ENCODE data around the gene WWC2. TPM values are rescaled to one million over a fixed set of nuclear protein-coding genes. Genes with fewer than 3 reads are reported as not detected.

Gene WWC2
- 1 to 10 TPM; 4.4 to 4.6 TPM for total RNA-seq

DNA sequence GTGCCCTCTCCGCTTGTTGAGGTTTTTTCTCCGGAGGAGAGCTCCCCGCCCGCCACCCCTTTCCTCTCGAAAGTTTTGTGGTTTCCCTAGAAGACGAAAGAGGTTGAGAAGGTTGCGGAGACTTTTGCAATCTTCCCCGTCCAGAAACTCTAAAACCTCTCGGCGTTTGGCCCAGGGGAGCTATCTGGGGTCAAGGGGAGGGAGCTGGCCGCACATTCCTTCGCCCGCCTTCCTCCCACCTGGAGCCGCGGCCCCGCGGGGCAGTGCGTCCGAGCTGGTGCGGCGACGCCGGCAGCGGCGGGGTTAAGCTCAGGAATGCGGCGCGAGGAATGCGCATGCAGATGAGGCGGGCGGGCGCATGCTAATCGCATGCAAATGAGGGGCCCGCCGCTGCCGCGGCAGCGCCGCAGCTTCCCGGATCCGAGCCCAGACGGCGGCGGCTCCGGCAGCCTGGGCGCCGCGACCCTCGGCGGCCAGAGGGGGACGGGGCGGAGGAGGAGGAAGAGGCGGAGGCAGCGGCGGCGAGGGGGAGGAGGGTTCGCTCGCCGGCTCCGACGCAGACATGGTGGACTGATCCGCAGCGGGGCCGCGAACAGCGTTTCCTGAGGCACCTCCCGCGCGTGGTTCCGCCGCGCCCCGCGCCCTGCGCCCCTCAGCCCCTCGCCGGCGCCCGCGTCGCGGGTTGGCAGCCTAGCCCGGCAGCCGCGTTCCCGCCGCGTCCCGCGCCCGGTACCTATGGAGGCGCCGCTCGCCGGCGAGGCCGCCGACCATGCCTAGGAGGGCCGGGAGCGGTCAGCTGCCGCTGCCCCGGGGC lies at the start of gene WWC2:
TSS of gene WWC2 (plus strand) at position 535 of the 814 bp plus-strand sequence. CDS start at position 770, 235 bp downstream.
- peaks cover 2% of the 10 kb centered on the region for H3K4me1 Mint-ChIP-seq
- H3K36me3 Mint-ChIP-seq: no peaks in the 10 kb centered on the region
- peaks cover 49% of the 10 kb centered on the region for H3K27me3 Mint-ChIP-seq
- H3K4me3 Mint-ChIP-seq: peak within 1 kb of the TSS; percentile 64
- peak; percentile 66 for DNase-seq
- no peak within 1 kb of the TSS for H3K27ac Mint-ChIP-seq
- no peaks in the 10 kb centered on the region for H3K9me3 Mint-ChIP-seq

DNA sequence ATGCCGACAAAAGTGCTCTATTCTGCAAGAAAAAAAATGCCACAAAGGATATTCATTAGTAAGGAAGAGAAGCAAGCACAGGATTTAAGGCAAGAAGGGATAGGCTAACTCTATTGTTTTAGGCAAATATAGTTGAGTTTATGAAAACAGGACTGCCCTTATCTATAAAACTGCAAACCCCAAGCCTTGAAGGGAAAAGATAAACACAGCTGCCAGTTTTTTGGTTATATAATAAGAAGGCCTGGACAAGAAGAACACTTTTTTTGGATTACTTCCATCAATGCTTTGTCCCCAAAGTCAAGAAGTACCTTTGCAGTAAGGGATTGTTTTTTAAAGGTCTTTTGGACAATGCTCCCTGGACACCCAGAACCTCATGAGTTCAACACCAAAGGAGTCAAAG lies 45.4 kb upstream of the WWC2 start:
- no peak overlapping the region for H3K4me3 Mint-ChIP-seq
- H3K4me1 Mint-ChIP-seq: no peaks in the 10 kb centered on the region
- H3K27me3 Mint-ChIP-seq: peaks cover 21% of the 10 kb centered on the region

DNA sequence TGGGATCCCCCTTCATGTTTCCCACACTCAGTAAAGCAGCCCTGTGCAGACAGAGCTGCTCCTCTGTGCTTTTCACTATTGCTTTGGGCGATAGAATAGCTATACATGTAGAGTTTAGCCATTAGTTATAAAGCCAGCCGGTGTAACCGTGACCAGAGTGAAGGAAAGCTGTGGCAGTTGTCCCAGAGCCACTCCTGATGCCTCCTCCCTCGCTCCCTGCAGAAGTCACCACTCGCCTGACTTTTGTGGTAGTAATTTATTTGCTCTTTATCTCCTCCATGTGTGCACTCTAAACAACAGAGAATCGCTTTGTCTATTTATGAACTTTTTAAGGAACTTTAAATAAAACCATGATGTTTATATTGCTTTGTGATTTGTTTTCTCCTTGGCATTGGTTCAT lies 41.8 kb upstream of the WWC2 start:
- Mint-ChIP-seq H3K4me1 (no peaks in the 10 kb centered on the region), H3K4me3 (no peak overlapping the region), H3K36me3 (no peaks in the 10 kb centered on the region), H3K27me3 (peaks cover 32% of the 10 kb centered on the region), H3K9me3 (no peaks in the 10 kb centered on the region), H3K27ac (no peak overlapping the region)
- DNase-seq: no peak

More for the DNA sequence above, 45.4 kb upstream of the WWC2 start:
- no peak overlapping the region for H3K27ac Mint-ChIP-seq
- H3K9me3 Mint-ChIP-seq: no peaks in the 10 kb centered on the region
- H3K36me3 Mint-ChIP-seq: no peaks in the 10 kb centered on the region
- DNase-seq: no peak

DNA sequence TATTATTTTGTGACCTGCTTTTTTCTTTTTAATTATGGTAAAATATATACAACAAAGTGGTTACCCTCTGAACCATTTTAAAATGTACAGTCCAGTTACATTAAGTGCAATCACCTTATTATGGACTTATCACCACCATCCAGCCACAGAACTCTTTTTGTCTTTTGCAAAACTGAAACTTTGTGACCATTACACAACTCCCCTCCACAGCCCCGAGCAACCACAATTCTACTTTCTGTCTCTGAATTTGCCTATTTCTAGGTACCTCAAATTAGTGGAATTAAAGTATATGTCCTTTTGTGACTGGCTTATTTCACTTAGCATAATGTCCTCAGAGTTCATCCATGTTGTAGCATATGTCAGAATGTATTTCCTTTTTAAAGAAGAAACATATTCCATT lies 39.3 kb upstream of the WWC2 start:
- no peak overlapping the region for H3K27ac Mint-ChIP-seq
- no peak overlapping the region for H3K4me3 Mint-ChIP-seq
- no peaks in the 10 kb centered on the region for H3K4me1 Mint-ChIP-seq
- H3K9me3 Mint-ChIP-seq: peaks cover 2% of the 10 kb centered on the region
- peaks cover 46% of the 10 kb centered on the region for H3K27me3 Mint-ChIP-seq
- H3K36me3 Mint-ChIP-seq: no peaks in the 10 kb centered on the region
- no peak for DNase-seq

DNA sequence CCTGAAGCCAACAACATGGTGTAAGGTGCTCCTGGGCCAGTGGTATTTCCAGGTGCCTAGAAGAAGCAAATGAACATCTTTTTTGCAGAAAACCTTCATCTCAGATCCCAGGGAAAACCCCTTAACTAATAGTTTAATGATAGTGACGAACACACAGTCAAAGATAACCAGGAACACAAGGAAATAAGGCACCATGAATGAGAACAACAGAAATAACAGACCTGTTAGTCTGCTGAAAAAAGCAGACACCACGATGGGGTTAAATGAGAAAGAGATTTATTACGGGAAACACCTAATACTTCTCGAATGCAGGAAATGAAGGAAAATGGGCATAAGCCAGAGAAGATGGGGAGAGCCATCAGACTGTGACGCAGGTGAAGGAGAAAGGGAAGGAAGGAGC lies 30.6 kb upstream of the WWC2 start:
- Mint-ChIP-seq H3K27me3 (peaks cover 16% of the 10 kb centered on the region), H3K9me3 (peaks cover 3% of the 10 kb centered on the region), H3K4me3 (no peak overlapping the region), H3K4me1 (no peaks in the 10 kb centered on the region), H3K36me3 (no peaks in the 10 kb centered on the region), H3K27ac (no peak overlapping the region)
- DNase-seq: no peak

DNA sequence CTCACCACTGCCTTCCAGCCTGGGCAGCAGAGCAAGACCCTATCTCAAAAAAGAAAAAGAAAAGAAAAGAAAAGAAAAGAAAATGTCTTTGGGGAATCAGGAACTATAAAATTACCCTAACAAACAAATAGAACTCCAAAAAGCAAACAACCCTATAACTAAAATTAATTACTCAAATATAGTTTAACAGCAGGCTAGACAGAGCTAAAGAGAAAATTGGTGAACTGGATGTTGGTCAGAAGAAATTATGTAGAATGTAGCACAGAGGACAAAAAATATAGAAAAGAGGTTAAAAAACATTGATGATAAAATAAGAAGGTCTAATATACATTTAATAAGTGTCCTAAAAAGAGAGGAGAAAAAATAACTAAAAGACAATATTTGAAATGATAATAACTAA lies 27.8 kb upstream of the WWC2 start:
- H3K27me3 Mint-ChIP-seq: peaks cover 11% of the 10 kb centered on the region
- no peak overlapping the region for H3K4me3 Mint-ChIP-seq
- H3K36me3 Mint-ChIP-seq: no peaks in the 10 kb centered on the region
- peaks cover 3% of the 10 kb centered on the region for H3K9me3 Mint-ChIP-seq
- H3K27ac Mint-ChIP-seq: no peak overlapping the region
- H3K4me1 Mint-ChIP-seq: no peaks in the 10 kb centered on the region
- DNase-seq: no peak

DNA sequence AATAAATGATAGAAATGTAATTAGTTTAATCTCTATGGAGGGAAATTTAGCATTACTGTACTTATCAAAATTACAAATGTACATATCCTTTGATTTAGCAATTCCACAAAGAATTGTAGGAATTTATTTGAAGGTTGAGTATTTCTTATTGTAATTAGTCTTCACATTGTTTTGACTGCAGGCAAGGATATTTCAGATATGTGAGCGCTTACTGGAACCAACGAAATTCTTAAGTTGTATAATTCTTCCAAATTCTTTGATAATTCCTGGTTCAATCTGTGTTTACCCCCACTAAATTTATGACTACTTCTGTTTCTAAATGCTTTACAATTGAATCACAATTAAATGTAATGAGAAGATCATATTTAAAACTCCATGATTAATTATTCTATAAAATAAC lies 26.9 kb upstream of the WWC2 start:
- Mint-ChIP-seq H3K27me3 (peaks cover 11% of the 10 kb centered on the region), H3K36me3 (no peaks in the 10 kb centered on the region), H3K27ac (no peak overlapping the region), H3K4me1 (no peaks in the 10 kb centered on the region), H3K4me3 (no peak overlapping the region), H3K9me3 (peaks cover 3% of the 10 kb centered on the region)
- no peak for DNase-seq

DNA sequence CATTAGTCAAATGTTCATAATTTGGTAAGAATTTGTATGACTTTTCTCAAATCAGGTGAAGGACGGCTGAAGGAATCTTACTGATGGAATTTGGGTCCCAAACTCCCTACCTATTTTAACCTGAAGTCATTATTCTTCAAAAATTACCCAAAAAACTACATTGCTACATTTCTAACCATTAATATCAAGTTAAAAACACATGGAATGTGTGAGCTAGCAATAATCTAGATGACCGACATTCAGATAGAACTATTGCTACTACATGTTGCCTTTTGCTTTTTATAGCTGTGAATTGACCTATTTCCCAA lies 25.3 kb upstream of the WWC2 start:
- Mint-ChIP-seq H3K36me3 (no peaks in the 10 kb centered on the region), H3K4me3 (no peak overlapping the region), H3K27me3 (peaks cover 6% of the 10 kb centered on the region), H3K9me3 (peaks cover 1% of the 10 kb centered on the region), H3K4me1 (no peaks in the 10 kb centered on the region), H3K27ac (no peak overlapping the region)
- DNase-seq: no peak

DNA sequence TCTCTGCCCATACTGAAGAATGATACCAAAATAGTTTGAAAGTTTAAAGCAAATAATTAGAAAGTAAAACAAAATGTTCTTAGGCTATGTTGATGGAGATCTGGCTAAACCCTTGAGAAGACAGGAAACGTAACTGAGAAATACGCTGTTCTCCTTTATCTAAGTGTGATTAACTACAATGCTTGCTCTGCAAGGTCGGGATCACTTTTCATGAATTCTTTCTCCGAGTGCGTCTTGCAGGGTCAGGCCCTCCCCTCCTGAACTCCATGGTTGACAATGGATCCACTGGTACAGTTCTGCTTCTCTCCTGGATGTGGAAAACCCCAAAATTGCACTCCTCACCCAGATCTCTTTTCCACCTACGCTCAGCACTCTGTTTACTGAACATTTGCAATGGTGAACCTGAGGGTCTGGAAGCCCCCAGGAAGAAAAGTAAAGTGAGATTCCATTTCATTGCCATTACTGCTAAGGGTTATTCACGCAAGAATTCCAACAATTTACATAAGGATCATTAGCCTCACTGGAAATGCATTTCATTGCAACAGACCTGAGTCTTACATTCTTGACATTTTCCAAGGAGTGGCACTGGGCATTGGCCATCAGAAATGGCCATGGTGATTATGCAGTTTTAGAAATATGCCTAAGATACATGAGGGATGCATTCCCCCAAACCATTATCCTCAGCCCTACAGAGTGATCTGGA lies 24.6 kb upstream of the WWC2 start:
- Mint-ChIP-seq H3K4me1 (no peaks in the 10 kb centered on the region), H3K36me3 (no peaks in the 10 kb centered on the region), H3K27ac (no peak overlapping the region), H3K9me3 (peaks cover 1% of the 10 kb centered on the region), H3K4me3 (no peak overlapping the region), H3K27me3 (peaks cover 6% of the 10 kb centered on the region)
- DNase-seq: no peak

DNA sequence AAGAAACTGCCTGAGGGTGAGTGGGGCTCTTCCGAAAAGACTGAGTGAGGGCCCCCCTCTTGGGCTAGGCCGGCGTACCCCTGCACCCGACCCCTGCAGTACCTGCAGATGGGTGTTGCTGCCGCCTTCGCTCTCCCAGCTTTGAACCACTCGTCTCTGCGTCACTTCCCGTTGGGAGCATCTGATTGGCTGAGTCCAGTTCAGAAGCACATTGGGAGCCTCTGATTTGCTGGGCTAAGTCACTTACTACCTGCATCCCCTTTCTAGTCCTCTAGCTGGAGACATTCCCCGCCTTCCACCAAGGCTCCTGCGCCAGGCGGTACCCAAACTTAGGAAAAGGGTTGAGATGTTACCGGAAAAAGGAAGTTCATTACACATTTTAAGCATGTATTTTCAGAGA lies 20.4 kb upstream of the WWC2 start:
- no peaks in the 10 kb centered on the region for H3K9me3 Mint-ChIP-seq
- H3K36me3 Mint-ChIP-seq: no peaks in the 10 kb centered on the region
- H3K27ac Mint-ChIP-seq: no peak overlapping the region
- no peak overlapping the region for H3K4me3 Mint-ChIP-seq
- DNase-seq: no peak
- no peaks in the 10 kb centered on the region for H3K4me1 Mint-ChIP-seq
- peaks cover 1% of the 10 kb centered on the region for H3K27me3 Mint-ChIP-seq

DNA sequence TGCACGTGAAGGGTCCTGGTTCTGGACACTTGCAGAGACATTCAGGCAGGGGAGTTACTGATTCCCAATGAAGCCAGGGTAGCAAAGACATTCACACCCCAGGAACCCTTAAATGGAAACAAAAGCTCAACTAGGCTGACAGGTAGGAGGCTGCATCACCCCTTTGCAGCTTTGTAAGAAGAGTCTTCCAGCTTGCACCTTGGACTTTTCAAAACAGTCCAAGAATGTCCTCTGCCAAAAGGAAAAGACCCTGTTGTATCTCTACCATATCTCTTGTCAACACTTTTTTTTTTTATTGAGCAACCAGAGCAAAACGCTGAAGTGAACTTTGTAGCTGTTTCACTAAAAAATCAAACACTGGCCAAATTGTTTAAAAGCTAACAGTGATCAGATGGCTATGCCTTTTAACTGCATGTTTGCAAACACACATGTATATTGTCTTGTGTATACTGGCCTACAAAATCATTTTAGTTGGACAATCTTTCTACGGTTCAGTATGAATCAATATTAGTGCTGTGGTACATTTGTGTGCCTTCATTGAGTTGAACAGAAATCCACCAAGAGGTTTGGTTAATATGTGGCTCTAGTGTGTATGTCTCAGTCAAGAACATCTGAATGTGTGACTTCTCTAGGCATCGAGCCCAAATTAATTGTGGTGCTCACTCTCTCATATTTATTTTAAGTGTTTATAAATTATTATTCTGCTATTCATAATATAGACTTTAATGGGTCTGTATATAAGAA lies 18.5 kb upstream of the WWC2 start:
- Mint-ChIP-seq H3K4me1 (no peaks in the 10 kb centered on the region), H3K36me3 (no peaks in the 10 kb centered on the region), H3K27me3 (no peaks in the 10 kb centered on the region), H3K4me3 (no peak overlapping the region), H3K9me3 (no peaks in the 10 kb centered on the region), H3K27ac (no peak overlapping the region)
- DNase-seq: no peak

DNA sequence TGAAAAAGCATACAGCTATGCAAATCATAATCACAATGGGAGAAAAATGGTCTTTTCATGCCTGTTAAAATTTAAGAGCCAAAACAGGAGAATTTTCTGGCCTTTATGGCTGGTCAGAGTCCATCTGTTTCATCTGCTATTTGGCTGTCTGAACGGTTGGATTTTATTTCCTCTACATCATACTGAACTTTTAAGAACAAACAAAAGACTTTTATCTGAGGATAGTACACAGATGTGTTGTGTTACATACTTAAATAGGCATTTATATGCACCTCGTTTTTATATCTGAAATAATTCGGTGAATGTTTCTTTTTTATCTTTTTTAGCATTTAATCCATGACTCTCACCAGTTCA lies 18.0 kb upstream of the WWC2 start:
- H3K36me3 Mint-ChIP-seq: no peaks in the 10 kb centered on the region
- no peaks in the 10 kb centered on the region for H3K4me1 Mint-ChIP-seq
- H3K4me3 Mint-ChIP-seq: no peak overlapping the region
- no peaks in the 10 kb centered on the region for H3K9me3 Mint-ChIP-seq
- DNase-seq: no peak
- no peaks in the 10 kb centered on the region for H3K27me3 Mint-ChIP-seq
- no peak overlapping the region for H3K27ac Mint-ChIP-seq

DNA sequence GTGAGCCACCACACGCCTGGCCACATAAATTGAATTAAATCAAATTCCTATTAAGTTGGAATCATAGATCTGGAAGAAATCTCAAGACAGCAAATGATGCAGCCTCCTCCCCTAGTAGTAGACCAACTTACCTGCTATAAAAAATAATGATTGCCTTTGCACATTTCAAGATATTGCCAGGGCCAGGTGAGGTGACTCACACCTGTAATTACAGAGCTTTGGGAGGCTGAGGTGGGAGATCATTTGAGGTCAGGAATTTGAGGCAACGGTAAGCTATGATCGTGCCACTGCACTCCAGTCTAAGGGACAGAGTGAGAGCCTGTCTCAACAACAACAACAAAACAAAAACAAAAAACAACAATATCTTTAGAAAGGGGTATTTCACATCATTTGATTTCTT lies 17.0 kb upstream of the WWC2 start:
- no peak for DNase-seq
- Mint-ChIP-seq H3K36me3 (no peaks in the 10 kb centered on the region), H3K27me3 (no peaks in the 10 kb centered on the region), H3K4me1 (no peaks in the 10 kb centered on the region), H3K4me3 (no peak overlapping the region), H3K9me3 (no peaks in the 10 kb centered on the region), H3K27ac (no peak overlapping the region)

DNA sequence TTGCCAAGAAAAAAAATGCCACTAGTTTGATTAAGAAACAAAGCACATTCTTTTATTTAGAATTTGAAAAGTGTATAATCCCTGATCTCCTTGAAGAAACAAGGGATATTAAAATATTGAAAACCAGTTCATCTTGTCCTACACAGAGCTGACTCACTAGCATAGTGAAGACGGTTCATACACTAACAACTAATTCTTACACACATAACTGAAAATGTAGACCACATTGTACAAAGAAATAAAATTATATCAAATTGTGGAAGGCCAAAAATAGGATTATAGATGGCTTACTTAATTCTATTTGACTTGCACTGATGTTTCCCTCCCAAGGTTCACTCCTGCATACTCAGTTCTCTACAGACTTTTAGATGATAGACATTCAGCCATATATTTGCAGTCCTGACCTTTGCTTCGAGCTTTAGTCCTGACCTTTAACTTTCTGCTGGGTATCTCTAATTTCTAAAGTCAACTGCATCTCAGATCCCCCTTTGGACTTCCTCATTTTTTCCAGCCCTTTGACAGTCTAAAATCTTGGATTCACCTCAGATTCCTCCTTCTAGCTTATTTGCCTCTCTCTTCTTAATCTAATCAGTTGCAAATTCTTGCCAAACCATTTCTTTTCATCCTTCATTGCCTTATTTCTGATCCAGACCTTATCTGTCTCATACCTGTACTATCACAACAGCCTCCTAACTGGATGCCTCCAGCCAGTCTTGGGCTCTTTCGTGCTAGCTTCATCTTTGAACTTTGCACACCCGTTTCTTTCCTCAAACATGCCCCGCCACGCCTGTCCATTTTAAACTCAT lies 4.5 kb upstream of the WWC2 start:
- no peak overlapping the region for H3K4me3 Mint-ChIP-seq
- no peaks in the 10 kb centered on the region for H3K36me3 Mint-ChIP-seq
- no peaks in the 10 kb centered on the region for H3K4me1 Mint-ChIP-seq
- peaks cover 25% of the 10 kb centered on the region for H3K27me3 Mint-ChIP-seq
- H3K27ac Mint-ChIP-seq: no peak overlapping the region
- peaks cover 2% of the 10 kb centered on the region for H3K9me3 Mint-ChIP-seq
- no peak for DNase-seq

DNA sequence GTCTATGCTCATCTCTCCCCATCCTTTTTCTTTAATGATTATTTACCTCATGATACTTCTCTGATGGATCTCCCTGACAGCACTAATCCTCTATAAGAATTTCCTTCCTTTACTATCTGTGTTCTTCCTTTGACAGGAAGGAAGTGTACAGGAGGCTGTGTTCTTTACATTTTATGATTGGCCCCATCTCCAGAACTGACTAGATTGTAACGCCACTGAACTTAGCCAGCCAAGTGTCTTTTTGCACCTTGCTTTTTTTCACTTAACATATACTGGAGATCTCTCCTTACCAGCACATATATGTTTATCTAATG lies 3.9 kb upstream of the WWC2 start:
- H3K4me1 Mint-ChIP-seq: no peaks in the 10 kb centered on the region
- H3K9me3 Mint-ChIP-seq: no peaks in the 10 kb centered on the region
- peaks cover 25% of the 10 kb centered on the region for H3K27me3 Mint-ChIP-seq

More for the DNA sequence above, 3.9 kb upstream of the WWC2 start:
- Mint-ChIP-seq H3K27ac (no peak overlapping the region), H3K4me3 (no peak overlapping the region), H3K36me3 (no peaks in the 10 kb centered on the region)
- DNase-seq: no peak
